T-helper 9 cell (primary cell): ENCODE results near the gene EMSY.
"Not testable (repeated sequence)": the region's sequence is repeated elsewhere in the genome, so short reads cannot be mapped to it uniquely, and the experiment has no call there.

Experiments used
- DNase-seq: peaks from one replicate; pipeline ENCODE4 v3.0.0-alpha.2; 2020

EMSY gene

GRCh38 chr11:76577226-76577920, 132.6 kb downstream of the EMSY start:
- DNase-seq: no peak

DNA sequence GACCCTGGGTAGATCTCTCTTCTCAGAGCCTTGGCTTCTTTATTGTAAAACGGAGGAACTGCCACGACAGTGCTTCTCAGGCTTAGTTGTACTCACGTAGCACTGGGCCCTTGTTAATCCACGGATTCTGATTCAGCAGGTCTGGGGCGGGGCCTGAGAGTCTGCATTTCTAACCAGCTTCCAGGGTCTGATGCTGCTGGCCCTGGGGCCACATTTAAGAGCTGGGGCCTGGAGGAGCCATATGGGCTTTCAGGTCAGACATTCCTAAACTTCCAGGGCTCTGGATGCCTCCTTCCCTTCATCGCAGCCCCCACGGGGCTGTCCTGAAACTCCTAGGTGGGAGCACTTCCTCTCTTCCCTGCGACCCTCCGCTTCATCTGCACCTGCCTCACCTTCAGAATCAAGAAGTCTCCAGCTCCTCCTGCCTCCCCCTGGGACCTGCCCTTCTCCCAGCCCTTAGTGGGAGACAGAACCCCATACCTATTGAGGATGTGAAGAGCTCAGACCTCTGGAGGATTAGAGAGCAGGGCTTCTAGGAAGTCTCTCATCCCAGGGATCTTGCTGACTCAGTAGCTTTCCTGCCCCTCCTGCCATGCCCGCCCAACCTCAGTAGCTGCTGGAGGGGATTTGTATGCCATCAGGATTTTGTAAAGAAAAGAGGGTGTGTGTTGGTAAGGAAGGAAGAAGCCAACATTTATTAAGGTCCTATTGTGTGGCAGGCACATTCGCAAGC, 133.3 kb downstream of the EMSY start:
- no peak for DNase-seq

DNA sequence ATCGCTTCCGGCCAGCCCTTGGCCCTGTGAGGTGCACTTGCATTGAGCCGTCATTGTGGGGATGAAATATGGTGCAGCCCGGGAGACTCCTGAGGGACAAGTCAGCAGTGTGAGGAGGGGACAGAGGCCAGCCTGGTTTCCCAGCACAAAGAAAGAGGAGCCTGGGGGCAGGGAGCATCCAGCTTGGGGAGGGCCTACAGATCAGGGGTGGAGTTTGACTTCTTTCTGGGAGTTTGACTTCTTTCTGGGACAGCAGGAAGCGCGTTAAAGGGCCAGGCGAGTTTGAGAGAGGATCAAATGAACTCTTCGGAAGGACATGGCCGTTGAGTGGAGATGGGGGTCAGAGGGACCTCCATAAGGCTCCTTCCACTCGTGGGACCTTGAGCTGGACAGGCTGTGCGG, 133.8 kb downstream of the EMSY start:
- no peak for DNase-seq

GRCh38 chr11:76579056-76579751, 134.4 kb downstream of the EMSY start:
- DNase-seq: no peak

GRCh38 chr11:76579752-76580151, 134.9 kb downstream of the EMSY start:
- DNase-seq: no peak

GRCh38 chr11:76582471-76582870, 137.7 kb downstream of the EMSY start:
- DNase-seq: not testable (repeated sequence)

- DNase-seq: no peak
Observed at GRCh38 chr11:76587820-76588454, 143.1 kb downstream of the EMSY start.

GRCh38 chr11:76588455-76589325, 143.9 kb downstream of the EMSY start:
- no peak for DNase-seq

GRCh38 chr11:76589477-76589876, 144.7 kb downstream of the EMSY start:
- DNase-seq: no peak

GRCh38 chr11:76589964-76590950, 145.4 kb downstream of the EMSY start:
- no peak for DNase-seq

DNA sequence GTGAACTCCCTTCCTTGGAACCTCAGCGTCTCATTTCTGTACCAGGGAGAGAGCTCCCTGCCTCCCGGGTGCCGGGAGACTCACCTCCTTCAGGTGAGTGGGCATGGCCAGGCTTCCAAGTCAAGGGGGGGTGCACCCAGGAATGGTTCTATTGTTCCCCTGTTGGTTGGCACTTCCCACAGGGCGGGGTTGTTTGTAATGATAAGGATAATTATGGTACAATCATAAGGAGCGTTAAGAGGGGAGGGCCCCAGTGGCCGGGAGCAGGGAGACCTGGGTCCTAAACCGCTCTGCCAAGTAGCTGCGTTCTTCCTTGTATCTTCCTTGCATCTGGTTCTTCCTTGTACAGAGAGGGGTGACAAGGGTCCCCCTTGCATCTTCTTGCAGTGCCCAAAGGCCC, 146.6 kb downstream of the EMSY start:
- no peak for DNase-seq

DNA sequence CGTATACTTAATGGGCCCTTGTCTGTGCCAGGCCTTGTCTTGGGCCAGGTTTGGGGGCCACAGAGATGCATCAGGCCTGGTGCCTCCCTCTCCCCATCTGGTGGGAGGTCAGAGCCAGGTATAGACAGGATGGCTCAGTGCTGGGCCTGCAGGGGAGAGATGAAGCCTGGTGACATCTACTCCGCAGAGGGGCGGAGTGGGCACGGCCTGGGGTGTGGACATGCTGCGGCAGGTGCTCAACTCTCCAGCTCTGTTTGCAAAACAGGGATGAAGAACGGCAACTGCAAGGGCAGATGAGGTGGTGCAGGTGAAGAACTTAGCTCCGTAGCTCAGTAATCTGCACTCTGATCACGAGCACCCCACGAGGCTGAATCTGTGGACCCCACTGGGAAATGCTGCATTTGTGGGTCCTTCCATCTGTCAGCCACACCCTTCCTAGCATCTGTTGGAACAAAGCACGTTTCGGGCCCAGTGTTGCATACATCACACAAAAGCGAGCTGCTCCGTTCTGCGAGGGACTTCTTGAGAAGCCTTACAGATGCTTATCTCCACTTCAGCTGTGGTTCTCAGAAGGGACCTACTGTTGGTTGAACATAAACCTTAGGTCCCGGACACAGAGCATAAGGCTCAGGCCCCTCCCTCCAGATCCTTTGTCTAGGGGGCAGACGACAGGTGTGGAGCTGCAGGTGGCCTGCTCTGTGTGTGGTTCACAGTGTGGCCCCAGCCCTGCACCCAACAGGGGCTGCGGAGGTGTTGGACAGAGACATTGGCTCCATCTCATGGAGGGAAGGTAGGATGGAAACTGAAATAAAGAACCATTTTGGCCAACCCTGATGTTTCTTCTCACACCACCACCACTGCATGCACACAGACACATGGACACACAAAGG, 147.5 kb downstream of the EMSY start:
- DNase-seq: no peak

DNA sequence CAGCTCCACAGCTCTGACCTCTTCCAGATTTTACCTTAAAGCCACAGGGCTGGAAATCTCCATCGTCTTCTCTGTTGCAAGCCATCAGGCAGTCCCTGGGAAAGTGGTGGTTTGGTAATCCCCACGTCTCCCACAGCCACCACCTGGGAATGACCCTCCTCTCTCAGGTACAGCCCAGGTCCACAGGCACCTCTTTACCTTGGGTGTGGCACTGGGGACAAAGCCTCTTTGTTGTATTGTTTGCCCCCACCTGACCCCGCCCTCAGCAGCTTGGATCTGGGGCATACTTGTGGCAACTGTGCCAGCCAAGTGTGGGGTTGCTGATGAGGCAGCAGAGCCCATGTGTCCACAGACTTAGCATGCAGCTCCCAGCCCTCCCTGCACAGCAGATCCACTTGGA, 148.1 kb downstream of the EMSY start:
- DNase-seq: no peak

DNA sequence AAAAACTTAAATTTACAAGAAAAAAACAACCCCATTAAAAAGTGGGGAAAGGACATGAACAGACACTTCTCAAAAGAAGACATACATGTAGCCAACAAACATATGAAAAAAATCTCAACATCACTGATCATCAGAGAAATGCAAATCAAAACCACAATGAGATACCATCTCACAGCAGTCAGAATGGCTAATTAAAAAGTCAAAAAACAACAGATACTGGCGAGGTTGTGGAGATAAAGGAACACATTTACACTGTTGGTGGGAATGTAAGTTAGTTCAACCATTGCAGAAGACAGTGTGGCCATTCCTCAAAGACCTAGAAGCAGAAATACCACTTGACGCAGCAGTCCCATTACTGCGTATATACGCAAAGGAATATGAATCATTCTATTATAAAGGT, 150.3 kb downstream of the EMSY start:
- DNase-seq: not testable (repeated sequence)

DNA sequence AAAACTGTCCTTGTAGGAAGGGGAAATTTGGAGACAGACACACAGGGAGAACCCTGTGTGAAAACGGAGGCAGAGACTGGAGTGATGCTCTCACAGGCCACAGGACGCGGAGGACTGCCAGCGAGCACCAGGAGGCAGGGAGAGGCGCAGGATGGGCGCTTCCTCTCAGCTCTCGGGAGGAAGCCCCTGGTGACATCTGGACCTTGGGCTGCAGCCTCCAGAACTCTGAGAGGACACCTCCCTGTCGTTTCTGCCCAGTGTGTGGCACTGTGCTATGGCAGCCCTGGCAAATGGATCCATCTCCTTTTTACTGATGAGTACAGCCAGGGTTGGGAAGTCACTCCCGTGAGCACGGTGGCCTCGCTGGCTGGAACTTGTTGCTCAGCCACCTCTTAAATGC, 151.8 kb downstream of the EMSY start:
- DNase-seq: no peak

DNA sequence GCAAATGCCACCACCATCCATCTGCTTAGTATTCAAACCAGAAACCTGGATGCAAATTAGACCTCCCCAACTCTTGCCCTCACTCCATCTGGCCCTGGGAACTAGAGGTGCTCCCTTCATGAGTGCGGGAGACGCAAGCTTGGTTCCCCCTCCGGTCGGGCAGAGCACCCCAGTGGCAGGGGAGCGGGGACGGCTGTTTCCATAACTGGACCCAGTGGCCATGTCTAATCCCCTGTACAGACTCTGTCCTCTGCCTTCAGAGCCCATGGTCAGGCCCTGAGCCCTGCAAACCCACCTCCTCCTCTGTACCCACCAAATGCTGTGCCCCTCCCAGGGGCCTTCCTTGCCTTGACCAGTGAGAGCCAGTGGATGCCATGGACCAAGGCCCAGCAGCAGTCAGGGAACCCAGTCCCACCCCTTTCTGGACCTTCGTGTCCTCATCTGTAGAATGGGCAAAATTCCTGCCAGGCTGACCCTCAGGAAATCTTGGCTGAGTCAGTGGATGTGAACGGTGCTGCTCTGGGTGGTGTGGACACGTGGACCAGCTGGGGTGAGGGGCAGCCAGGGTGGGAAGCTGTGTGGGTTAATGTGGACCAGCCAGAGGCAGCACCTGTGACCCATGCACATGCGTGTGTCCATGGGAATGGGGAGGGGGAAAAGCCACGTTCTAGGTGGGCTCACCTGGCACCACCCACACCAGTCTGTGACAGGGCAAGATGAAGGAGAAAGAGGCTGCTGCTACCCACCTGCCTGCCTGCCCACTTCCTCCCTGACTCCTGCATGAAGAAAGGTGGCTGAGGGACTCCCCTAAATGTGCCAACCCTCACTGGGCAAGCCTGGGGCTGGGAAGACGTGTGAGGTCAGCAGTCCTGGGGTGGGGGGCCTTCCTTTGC, 153.0 kb downstream of the EMSY start:
- DNase-seq: no peak

DNA sequence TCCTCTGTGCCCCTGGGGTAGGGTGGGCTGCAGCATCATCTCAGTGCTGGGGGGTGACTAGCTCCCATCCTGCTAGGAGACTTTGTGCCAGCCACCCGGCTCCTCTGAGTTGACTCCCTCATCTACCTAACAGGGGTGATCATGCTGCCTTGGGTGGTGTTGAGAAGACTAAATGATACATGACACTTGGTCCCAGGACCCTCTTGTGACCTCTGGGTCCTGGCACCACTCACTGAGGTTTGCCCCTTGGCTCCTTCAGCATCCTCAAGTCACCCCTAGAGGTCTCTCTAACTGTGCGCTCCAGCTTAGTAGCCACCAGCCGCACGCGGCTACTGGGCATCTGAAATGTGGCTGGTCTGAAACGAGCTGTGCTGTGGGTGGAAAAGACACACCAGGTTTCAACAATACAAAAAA, 153.6 kb downstream of the EMSY start:
- DNase-seq: no peak

DNA sequence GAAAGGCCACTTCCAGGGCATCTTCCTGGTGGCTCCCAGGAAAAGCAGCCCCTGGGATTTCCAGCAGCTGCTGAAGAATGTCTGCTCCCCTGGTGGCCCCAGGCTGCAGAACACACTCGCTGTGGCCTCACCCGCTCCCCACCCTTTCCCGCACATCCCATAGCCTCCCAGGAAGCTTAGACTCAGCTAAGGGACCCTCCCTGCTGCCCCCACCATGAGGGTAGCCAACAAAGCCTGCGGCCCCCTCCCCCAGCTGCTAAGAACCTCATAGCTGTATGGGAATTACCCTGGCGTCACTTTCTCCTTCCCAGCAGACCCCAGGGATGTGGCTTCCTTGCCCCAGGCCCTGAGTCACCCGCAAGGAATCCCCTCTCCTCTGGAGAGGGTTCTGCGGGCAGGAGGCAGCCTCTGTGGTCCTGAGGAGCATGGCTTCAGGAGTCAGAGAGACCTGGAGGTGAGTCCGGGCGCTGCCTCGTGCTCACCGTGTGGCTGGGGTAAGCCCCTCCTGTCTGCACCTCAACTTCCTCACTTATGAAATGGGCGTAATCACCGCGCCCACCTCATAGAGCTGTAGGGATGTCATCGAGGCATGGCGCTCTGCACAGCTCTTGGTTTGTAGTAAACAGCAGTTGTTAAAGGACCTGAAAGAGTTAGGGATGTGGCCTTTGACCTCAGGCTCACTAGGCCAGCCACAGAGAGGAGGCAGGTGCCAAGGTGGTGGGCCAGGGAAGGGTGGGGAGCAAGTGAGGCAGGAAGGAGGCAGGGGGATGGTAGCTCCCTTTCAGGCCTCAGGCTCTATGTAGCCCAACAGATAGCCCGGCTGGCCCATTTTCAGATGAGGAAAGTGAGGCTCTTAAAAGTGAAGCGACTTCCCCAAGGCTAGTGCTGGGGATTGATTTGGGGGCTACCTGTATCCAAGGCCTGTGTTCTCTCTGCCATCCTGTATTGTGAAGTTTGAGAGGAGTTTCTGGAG, 154.5 kb downstream of the EMSY start:
- DNase-seq: no peak
